ENCODE data around the gene MRPL39. TPM values are rescaled to one million over a fixed set of nuclear protein-coding genes. Genes with fewer than 3 reads are reported as not detected.

Gene MRPL39
- total and polyA plus RNA-seq, 2 of the 4 experiments (the other 2 are of a cell fraction), result 15.2 to 20.6 TPM

DNA sequence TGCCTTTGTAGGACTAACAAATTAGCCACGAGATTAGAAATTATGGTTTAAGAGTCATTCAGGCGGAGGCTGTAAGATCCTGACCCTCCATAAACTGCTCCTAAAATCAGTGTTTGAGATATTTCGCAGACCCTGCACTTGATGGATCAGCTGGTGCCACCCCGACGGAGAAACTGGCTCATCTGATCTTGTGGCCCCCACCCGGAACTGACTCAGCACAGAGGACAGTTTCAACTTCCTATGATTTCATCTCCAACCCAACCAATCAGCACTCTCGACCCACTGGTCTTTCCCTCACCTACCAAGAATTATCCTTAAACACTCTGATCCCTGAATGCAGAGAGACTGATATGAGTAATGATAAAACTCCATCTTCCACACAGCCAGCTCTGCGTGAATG, 28.0 kb upstream of the MRPL39 start:
- Histone ChIP-seq H3K23ac (ENCODE audit: low read depth, low read length) (no peak overlapping the region), H3K14ac (replicated peaks; ENCODE audit: low read depth, low read length) (no peak overlapping the region), H3K9me3 (ENCODE audit: control insufficient read depth, insufficient read depth, low read length) (no peaks in the 10 kb centered on the region), H3K18ac (ENCODE audit: low read depth, low read length) (no peak overlapping the region), H4K8ac (ENCODE audit: low read depth in 2 of 2, low read length in 2 of 2) (no peak overlapping the region), H2BK5ac (ENCODE audit: low read depth, low read length, poor library complexity, severe bottlenecking) (no peak overlapping the region), H2AK5ac (ENCODE audit: low read depth, low read length) (no peak overlapping the region), H2BK20ac (ENCODE audit: low read depth, low read length) (no peak overlapping the region), H4K20me1 (ENCODE audit: insufficient read depth, low read length) (no peaks in the 10 kb centered on the region), H3K56ac (ENCODE audit: extremely low read depth, insufficient read depth, low read length) (no peak overlapping the region), H3K79me1 (ENCODE audit: low read depth in 1 of 2, low read length in 2 of 2) (no peaks in the 10 kb centered on the region), H2AFZ (replicated peaks; ENCODE audit: low read length, poor library complexity) (no peak overlapping the region), H3K4ac (ENCODE audit: low read depth, low read length) (no peak overlapping the region), H4K91ac (ENCODE audit: insufficient read depth, low read depth, low read length) (no peak overlapping the region), H3K9me1 (ENCODE audit: insufficient read depth, low read length) (no peaks in the 10 kb centered on the region), H3K27me3 (ENCODE audit: control insufficient read depth, insufficient read depth, low read length) (peaks cover 7% of the 10 kb centered on the region), H2AK9ac (replicated peaks; ENCODE audit: low read depth, low read length, poor library complexity) (no peak overlapping the region), H3K4me2 (ENCODE audit: low read depth, low read length) (no peak overlapping the region), H3K9ac (ENCODE audit: low read depth, low read length) (no peak overlapping the region), H3K4me1 (ENCODE audit: control insufficient read depth, insufficient read depth, low read length) (peaks cover 2% of the 10 kb centered on the region; the same call in 1 of the 2 replicates), H4K5ac (ENCODE audit: low read depth, low read length) (no peak overlapping the region), H3K4me3 (ENCODE audit: insufficient read depth, low read depth, low read length) (no peak overlapping the region), H2BK120ac (ENCODE audit: low read depth, low read length) (no peak overlapping the region), H2BK15ac (ENCODE audit: low read depth, low read length) (no peak overlapping the region), H3K36me3 (ENCODE audit: control insufficient read depth, insufficient read depth, low read length) (no peaks in the 10 kb centered on the region), H3K27ac (ENCODE audit: insufficient read depth, low read length) (no peak overlapping the region)
- WGBS, 2 experiments (ENCODE audit: extremely low coverage in 2 of 2, insufficient read length in 1 of 2), result 67% methylated on average over 4 of the region's 8 CpGs; no CpG with 5 or more reads in 1 of the 2 experiments
- ATAC-seq (ENCODE audit: low read depth) (no peak), DNase-seq (no peak)
- TF ChIP-seq BHLHE40 (IDR thresholded peaks at IDR 0.05; ENCODE audit: low read depth, low read length) (no peak), MXI1 (IDR thresholded peaks at IDR 0.05; ENCODE audit: borderline replicate concordance, low read depth, low read length) (no peak), FOS (IDR thresholded peaks at IDR 0.05; ENCODE audit: low read depth, low read length) (no peak)
- TF ChIP-seq, protein P1, sequence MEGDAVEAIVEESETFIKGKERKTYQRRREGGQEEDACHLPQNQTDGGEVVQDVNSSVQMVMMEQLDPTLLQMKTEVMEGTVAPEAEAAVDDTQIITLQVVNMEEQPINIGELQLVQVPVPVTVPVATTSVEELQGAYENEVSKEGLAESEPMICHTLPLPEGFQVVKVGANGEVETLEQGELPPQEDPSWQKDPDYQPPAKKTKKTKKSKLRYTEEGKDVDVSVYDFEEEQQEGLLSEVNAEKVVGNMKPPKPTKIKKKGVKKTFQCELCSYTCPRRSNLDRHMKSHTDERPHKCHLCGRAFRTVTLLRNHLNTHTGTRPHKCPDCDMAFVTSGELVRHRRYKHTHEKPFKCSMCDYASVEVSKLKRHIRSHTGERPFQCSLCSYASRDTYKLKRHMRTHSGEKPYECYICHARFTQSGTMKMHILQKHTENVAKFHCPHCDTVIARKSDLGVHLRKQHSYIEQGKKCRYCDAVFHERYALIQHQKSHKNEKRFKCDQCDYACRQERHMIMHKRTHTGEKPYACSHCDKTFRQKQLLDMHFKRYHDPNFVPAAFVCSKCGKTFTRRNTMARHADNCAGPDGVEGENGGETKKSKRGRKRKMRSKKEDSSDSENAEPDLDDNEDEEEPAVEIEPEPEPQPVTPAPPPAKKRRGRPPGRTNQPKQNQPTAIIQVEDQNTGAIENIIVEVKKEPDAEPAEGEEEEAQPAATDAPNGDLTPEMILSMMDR (conservative IDR thresholded peaks at IDR 0.05; ENCODE audit: low read depth, low read length), result no peak
- intact Hi-C loops (cut with micrococcal nuclease) (no loop called here), dilution Hi-C loops (cut with HindIII; ENCODE audit: low sequenced_read_pairs, unreplicated experiment) (no loop called here), in situ Hi-C loops (cut with MboI; ENCODE audit: low sequenced_read_pairs) (no loop called here)
- ChIA-PET POLR2A (ENCODE audit: unreplicated experiment) (no interaction called here), CTCF (interaction anchor here (0.6 kb wide), 1 partner anchor 501 kb away, joined by 4 read pairs; no protein-coding TSS in a partner anchor)
- no TSS peak for BruUV-seq (replicated peaks)
